DOHH2 (cell line): ENCODE results near the gene GPATCH8.
"Not testable (repeated sequence)": the region's sequence is repeated elsewhere in the genome, so short reads cannot be mapped to it uniquely, and the experiment has no call there.

Source experiments
- H3F3A ChIP-seq: fragments of 200-600 bp; sonication (generic), shearing (Covaris generic); 2 replicates; pipeline ENCODE4 v1.6.0; 2016; ENCODE audit warnings: antibody characterized with exemption, mild to moderate bottlenecking; ENCODE audit not compliant: control insufficient read depth, insufficient read depth
- H3K27ac ChIP-seq: fragments of 200-600 bp; sonication (generic); 2 replicates; pipeline ENCODE4 v1.5.1; 2014; ENCODE audit warnings: low read depth, mild to moderate bottlenecking, low read length, moderate library complexity
- H3K27me3 ChIP-seq: fragments of 200-600 bp; sonication (generic); 2 replicates; pipeline ENCODE4 v1.6.1; 2014; ENCODE audit warnings: mild to moderate bottlenecking, low read length, mixed read lengths; ENCODE audit not compliant: control insufficient read depth
- H3K36me3 ChIP-seq: fragments of 200-600 bp; sonication (generic); 2 replicates; pipeline ENCODE4 v1.6.1; 2014; ENCODE audit warnings: mild to moderate bottlenecking, low read length, moderate library complexity, mixed read lengths; ENCODE audit not compliant: control insufficient read depth
- H3K4me1 ChIP-seq: fragments of 200-600 bp; sonication (generic); 2 replicates; pipeline ENCODE4 v1.6.1; 2014; ENCODE audit warnings: mild to moderate bottlenecking, low read length, mixed read lengths; ENCODE audit not compliant: control insufficient read depth
- H3K4me2 ChIP-seq: fragments of 200-600 bp; sonication (generic); 2 replicates; pipeline ENCODE4 v1.6.0; 2014; ENCODE audit warnings: mild to moderate bottlenecking, low read length, moderate library complexity
- H3K4me3 ChIP-seq: fragments of 200-600 bp; sonication (generic); 2 replicates; pipeline ENCODE4 v1.5.1; 2014; ENCODE audit warnings: mild to moderate bottlenecking, low read length, mixed read lengths
- H3K79me2 ChIP-seq: fragments of 200-600 bp; sonication (generic); 2 replicates; pipeline ENCODE4 v1.6.1; 2014; ENCODE audit warnings: mild to moderate bottlenecking, low read length, mixed read lengths; ENCODE audit not compliant: control insufficient read depth
- H3K9me2 ChIP-seq: fragments of 200-600 bp; sonication (generic); replicated peaks from 2 replicates; pipeline ENCODE4 v1.6.1; 2014; ENCODE audit warnings: mild to moderate bottlenecking, low read length, mixed read lengths; ENCODE audit not compliant: control insufficient read depth
- H3K9me3 ChIP-seq: fragments of 200-600 bp; sonication (generic); 2 replicates; pipeline ENCODE4 v1.6.1; 2014; ENCODE audit warnings: antibody characterized with exemption, low read length, mixed read lengths; ENCODE audit not compliant: control insufficient read depth, insufficient read depth
- H4K20me1 ChIP-seq: fragments of 200-600 bp; sonication (generic); 2 replicates; pipeline ENCODE4 v1.6.0; 2014; ENCODE audit warnings: low read depth, mild to moderate bottlenecking, antibody characterized with exemption, low read length, moderate library complexity; ENCODE audit not compliant: control insufficient read depth, insufficient read depth
- CTCF ChIP-seq: fragments of 200-600 bp; sonication (generic); IDR thresholded peaks from one replicate; pipeline ENCODE4 v1.5.1; 2014; ENCODE audit warnings: antibody characterized with exemption, mild to moderate bottlenecking, low read depth, low read length; ENCODE audit not compliant: poor library complexity, severe bottlenecking
- EZH2phosphoT487 ChIP-seq: fragments of 200-600 bp; sonication (generic); IDR thresholded peaks from 2 replicates; pipeline ENCODE4 v1.6.1; 2017; ENCODE audit warnings: borderline replicate concordance, mild to moderate bottlenecking, antibody characterized with exemption, low read length, moderate library complexity, mixed read lengths

GPATCH8 gene

GRCh38 chr17:44375196-44376017 lies 127.8 kb downstream of the GPATCH8 start:
- Histone ChIP-seq H3K4me3 (no peak overlapping the region), H3K27me3 (peaks cover 3% of the 10 kb centered on the region; the same call in 1 of the 2 replicates), H3F3A (no peaks in the 10 kb centered on the region), H3K9me3 (no peaks in the 10 kb centered on the region), H3K4me2 (no peak overlapping the region), H3K9me2 (no peaks in the 10 kb centered on the region), H3K4me1 (no peaks in the 10 kb centered on the region), H4K20me1 (no peaks in the 10 kb centered on the region), H3K79me2 (no peaks in the 10 kb centered on the region), H3K36me3 (no peaks in the 10 kb centered on the region), H3K27ac (no peak overlapping the region)
- TF ChIP-seq EZH2phosphoT487 (no peak), CTCF (no peak)

GRCh38 chr17:44374306-44375195 lies 128.7 kb downstream of the GPATCH8 start:
- Histone ChIP-seq H3K4me3 (no peak overlapping the region), H3F3A (no peaks in the 10 kb centered on the region), H3K4me2 (no peak overlapping the region), H4K20me1 (no peaks in the 10 kb centered on the region), H3K4me1 (no peaks in the 10 kb centered on the region), H3K36me3 (no peaks in the 10 kb centered on the region), H3K27ac (no peak overlapping the region), H3K79me2 (no peaks in the 10 kb centered on the region), H3K9me2 (no peaks in the 10 kb centered on the region), H3K9me3 (no peaks in the 10 kb centered on the region), H3K27me3 (peaks cover 3% of the 10 kb centered on the region; the same call in 1 of the 2 replicates)
- no peak for TF ChIP-seq EZH2phosphoT487
- TF ChIP-seq CTCF, result no peak

DNA sequence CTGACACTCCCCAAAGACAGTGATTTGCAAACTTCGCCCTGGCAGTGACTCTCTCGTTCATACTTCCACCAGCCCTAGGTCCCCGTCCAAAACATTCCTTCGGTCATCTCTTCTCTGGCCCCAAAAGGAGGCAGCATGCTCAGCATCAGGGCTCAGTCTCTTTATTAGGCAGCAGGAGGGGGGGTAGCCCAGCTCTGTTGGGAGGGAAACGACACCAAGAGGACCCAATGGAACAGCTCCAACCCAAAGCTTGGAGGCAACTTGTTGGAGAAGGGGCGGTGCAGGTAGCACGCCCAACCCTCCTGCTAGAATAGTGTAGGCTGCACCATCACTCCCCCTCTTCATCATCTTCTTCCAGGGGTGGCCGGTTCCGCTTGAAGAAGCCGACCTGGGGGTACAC lies 131.2 kb downstream of the GPATCH8 start:
- Histone ChIP-seq H4K20me1 (no peaks in the 10 kb centered on the region), H3F3A (no peaks in the 10 kb centered on the region), H3K9me2 (no peaks in the 10 kb centered on the region), H3K4me1 (no peaks in the 10 kb centered on the region), H3K9me3 (no peaks in the 10 kb centered on the region), H3K27me3 (peaks cover 10% of the 10 kb centered on the region), H3K4me2 (no peak overlapping the region), H3K4me3 (no peak overlapping the region), H3K27ac (no peak overlapping the region), H3K36me3 (no peaks in the 10 kb centered on the region), H3K79me2 (no peaks in the 10 kb centered on the region)
- TF ChIP-seq EZH2phosphoT487 (no peak), CTCF (no peak)

- not testable (repeated sequence) for H3K27ac ChIP-seq, H3K4me1 ChIP-seq, H3F3A ChIP-seq, H3K36me3 ChIP-seq, H3K9me3 ChIP-seq, H3K9me2 ChIP-seq, H4K20me1 ChIP-seq, H3K4me2 ChIP-seq, H3K4me3 ChIP-seq, H3K79me2 ChIP-seq
- H3K27me3 ChIP-seq, result peaks cover 28% of the 10 kb centered on the region
Observed at GRCh38 chr17:44369414-44370023, 133.7 kb downstream of the GPATCH8 start.
